Loucy (cell line): ENCODE results near the gene BBIP1.

Experiments used
- H2AFZ ChIP-seq: fragments of 200-600 bp; sonication (generic); 2 replicates; pipeline ENCODE4 v1.6.0; 2016; ENCODE audit warnings: antibody characterized with exemption, mild to moderate bottlenecking, low read length, moderate library complexity
- H3F3A ChIP-seq: fragments of 200-600 bp; 2 replicates; pipeline ENCODE4 v1.6.0; 2016; ENCODE audit warnings: antibody characterized with exemption, low read depth, mild to moderate bottlenecking
- H3K27me3 ChIP-seq: fragments of 200-600 bp; sonication (generic); 2 replicates; pipeline ENCODE4 v1.6.1; 2014; ENCODE audit warnings: low read length, mild to moderate bottlenecking; ENCODE audit not compliant: insufficient read depth, poor library complexity, severe bottlenecking
- H3K36me3 ChIP-seq: fragments of 200-600 bp; sonication (generic); 2 replicates; pipeline ENCODE4 v1.6.1; 2016; ENCODE audit warnings: low read length; ENCODE audit not compliant: insufficient read depth
- H3K4me1 ChIP-seq: fragments of 200-600 bp; sonication (generic); 2 replicates; pipeline ENCODE4 v1.5.1; 2014; ENCODE audit warnings: low read length, mild to moderate bottlenecking; ENCODE audit not compliant: insufficient read depth, poor library complexity, severe bottlenecking
- H3K4me2 ChIP-seq: fragments of 200-600 bp; sonication (generic); 2 replicates; pipeline ENCODE4 v1.6.0; 2014; ENCODE audit warnings: antibody characterized with exemption, low read length, low read depth, mild to moderate bottlenecking; ENCODE audit not compliant: poor library complexity, severe bottlenecking
- H3K4me3 ChIP-seq: fragments of 200-600 bp; sonication (generic); 2 replicates; pipeline ENCODE4 v1.5.1; 2014; ENCODE audit warnings: low read length, mild to moderate bottlenecking, mixed read lengths; ENCODE audit not compliant: poor library complexity, severe bottlenecking
- H3K79me2 ChIP-seq: fragments of 200-600 bp; sonication (generic); 2 replicates; pipeline ENCODE4 v1.6.1; 2014; ENCODE audit warnings: low read length; ENCODE audit not compliant: insufficient read depth
- H3K9ac ChIP-seq: fragments of 200-600 bp; sonication (generic); 2 replicates; pipeline ENCODE4 v1.6.0; 2014; ENCODE audit warnings: mild to moderate bottlenecking, low read depth, low read length, moderate library complexity; ENCODE audit not compliant: poor library complexity, severe bottlenecking
- H3K9me2 ChIP-seq: fragments of 200-600 bp; sonication (generic); replicated peaks from 2 replicates; pipeline ENCODE4 v1.6.1; 2016; ENCODE audit warnings: low read depth, low read length, mixed read lengths
- H3K9me3 ChIP-seq: fragments of 200-600 bp; sonication (generic); 2 replicates; pipeline ENCODE4 v1.6.1; 2014; ENCODE audit warnings: mild to moderate bottlenecking, antibody characterized with exemption, low read length, low read depth; ENCODE audit not compliant: insufficient read depth
- H4K20me1 ChIP-seq: fragments of 200-600 bp; sonication (generic); 2 replicates; pipeline ENCODE4 v1.6.0; 2014; ENCODE audit warnings: antibody characterized with exemption, low read length, mild to moderate bottlenecking; ENCODE audit not compliant: insufficient read depth, poor library complexity, severe bottlenecking
- EZH2phosphoT487 ChIP-seq: fragments of 200-600 bp; IDR thresholded peaks from 2 replicates; pipeline ENCODE4 v1.6.1; 2018; ENCODE audit warnings: antibody characterized with exemption, mild to moderate bottlenecking, moderate library complexity, borderline replicate concordance
- TF ChIP-seq, protein P1 (sequence below): fragments of 200-600 bp; sonication (generic); conservative IDR thresholded peaks from 2 replicates; pipeline ENCODE4 v1.5.1; 2014; ENCODE audit warnings: mild to moderate bottlenecking, antibody characterized with exemption, low read length

The BBIP1 gene

GRCh38 chr10:110959379-110960332 lies 40.7 kb upstream of the BBIP1 start:
- H3K9me3 ChIP-seq: no peaks in the 10 kb centered on the region
- no peaks in the 10 kb centered on the region for H3F3A ChIP-seq
- TF ChIP-seq EZH2phosphoT487: no peak
- TF ChIP-seq, protein P1, sequence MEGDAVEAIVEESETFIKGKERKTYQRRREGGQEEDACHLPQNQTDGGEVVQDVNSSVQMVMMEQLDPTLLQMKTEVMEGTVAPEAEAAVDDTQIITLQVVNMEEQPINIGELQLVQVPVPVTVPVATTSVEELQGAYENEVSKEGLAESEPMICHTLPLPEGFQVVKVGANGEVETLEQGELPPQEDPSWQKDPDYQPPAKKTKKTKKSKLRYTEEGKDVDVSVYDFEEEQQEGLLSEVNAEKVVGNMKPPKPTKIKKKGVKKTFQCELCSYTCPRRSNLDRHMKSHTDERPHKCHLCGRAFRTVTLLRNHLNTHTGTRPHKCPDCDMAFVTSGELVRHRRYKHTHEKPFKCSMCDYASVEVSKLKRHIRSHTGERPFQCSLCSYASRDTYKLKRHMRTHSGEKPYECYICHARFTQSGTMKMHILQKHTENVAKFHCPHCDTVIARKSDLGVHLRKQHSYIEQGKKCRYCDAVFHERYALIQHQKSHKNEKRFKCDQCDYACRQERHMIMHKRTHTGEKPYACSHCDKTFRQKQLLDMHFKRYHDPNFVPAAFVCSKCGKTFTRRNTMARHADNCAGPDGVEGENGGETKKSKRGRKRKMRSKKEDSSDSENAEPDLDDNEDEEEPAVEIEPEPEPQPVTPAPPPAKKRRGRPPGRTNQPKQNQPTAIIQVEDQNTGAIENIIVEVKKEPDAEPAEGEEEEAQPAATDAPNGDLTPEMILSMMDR: no peak
- H3K4me1 ChIP-seq: no peaks in the 10 kb centered on the region
- H3K9me2 ChIP-seq: no peaks in the 10 kb centered on the region
- peaks cover 95% of the 10 kb centered on the region for H3K79me2 ChIP-seq
- no peaks in the 10 kb centered on the region for H3K27me3 ChIP-seq
- H2AFZ ChIP-seq: no peak overlapping the region
- no peak overlapping the region for H3K4me2 ChIP-seq
- H3K4me3 ChIP-seq: no peak overlapping the region
- peaks cover 26% of the 10 kb centered on the region for H4K20me1 ChIP-seq
- no peak overlapping the region for H3K9ac ChIP-seq
- no peaks in the 10 kb centered on the region for H3K36me3 ChIP-seq

DNA sequence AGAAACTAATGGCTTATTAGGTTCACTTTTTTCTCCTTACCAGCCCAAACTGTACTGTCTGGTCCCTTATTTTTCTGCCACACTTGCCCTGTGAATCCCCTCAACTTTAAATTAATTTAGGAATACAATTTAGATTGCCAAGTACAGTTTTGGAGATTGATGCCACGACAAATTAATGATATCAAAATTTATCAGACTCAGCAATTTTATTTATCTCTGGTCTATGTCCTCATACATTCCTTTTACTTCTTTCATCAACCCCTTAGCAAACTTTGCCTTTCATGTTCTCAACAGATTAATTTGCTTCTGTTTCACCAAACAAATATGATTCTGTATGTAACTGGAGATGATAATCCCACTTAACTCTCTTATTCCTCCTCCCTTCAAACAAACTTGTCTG lies 38.6 kb upstream of the BBIP1 start:
- Histone ChIP-seq H3K36me3 (peaks cover under 1% of the 10 kb centered on the region; the same call in 1 of the 2 replicates), H2AFZ (no peak overlapping the region), H3K9me3 (no peaks in the 10 kb centered on the region), H3K9me2 (no peaks in the 10 kb centered on the region), H4K20me1 (peaks cover 17% of the 10 kb centered on the region), H3K4me1 (no peaks in the 10 kb centered on the region), H3K27me3 (no peaks in the 10 kb centered on the region), H3K9ac (no peak overlapping the region), H3K4me3 (no peak overlapping the region), H3K79me2 (peaks cover 90% of the 10 kb centered on the region), H3K4me2 (no peak overlapping the region), H3F3A (no peaks in the 10 kb centered on the region)
- TF ChIP-seq, protein P1: no peak
- no peak for TF ChIP-seq EZH2phosphoT487

DNA sequence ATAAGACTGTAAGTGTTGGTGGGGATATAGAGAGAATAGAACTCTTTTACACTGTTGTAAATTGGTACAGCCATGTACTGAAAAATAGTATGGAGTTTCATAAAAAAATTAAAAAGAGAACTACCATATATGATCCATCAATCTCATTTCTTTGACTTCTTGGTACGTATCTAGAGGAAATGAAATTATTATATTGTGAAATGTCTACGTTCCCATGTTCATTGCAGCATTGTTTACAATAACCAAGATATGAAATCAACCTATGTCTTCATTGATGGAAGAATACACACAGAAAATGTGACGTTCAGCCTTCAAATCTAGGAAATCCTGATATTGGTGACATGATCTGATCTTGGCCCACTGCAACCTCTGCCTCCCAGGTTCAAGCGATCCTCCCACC lies 32.4 kb upstream of the BBIP1 start:
- no peak overlapping the region for H3K4me2 ChIP-seq
- H3K36me3 ChIP-seq: peaks cover 11% of the 10 kb centered on the region; the same call in 1 of the 2 replicates
- H3K4me1 ChIP-seq: no peaks in the 10 kb centered on the region
- H3K9ac ChIP-seq: no peak overlapping the region
- no peaks in the 10 kb centered on the region for H3K9me2 ChIP-seq
- peaks cover 2% of the 10 kb centered on the region for H4K20me1 ChIP-seq
- TF ChIP-seq, protein P1: no peak
- no peak for TF ChIP-seq EZH2phosphoT487
- H3K27me3 ChIP-seq: no peaks in the 10 kb centered on the region
- H3K4me3 ChIP-seq: no peak overlapping the region
- H3K79me2 ChIP-seq: peaks cover 78% of the 10 kb centered on the region
- H2AFZ ChIP-seq: no peak overlapping the region
- no peaks in the 10 kb centered on the region for H3K9me3 ChIP-seq
- no peaks in the 10 kb centered on the region for H3F3A ChIP-seq
